ENCODE data around the gene SERP2.

DNA sequence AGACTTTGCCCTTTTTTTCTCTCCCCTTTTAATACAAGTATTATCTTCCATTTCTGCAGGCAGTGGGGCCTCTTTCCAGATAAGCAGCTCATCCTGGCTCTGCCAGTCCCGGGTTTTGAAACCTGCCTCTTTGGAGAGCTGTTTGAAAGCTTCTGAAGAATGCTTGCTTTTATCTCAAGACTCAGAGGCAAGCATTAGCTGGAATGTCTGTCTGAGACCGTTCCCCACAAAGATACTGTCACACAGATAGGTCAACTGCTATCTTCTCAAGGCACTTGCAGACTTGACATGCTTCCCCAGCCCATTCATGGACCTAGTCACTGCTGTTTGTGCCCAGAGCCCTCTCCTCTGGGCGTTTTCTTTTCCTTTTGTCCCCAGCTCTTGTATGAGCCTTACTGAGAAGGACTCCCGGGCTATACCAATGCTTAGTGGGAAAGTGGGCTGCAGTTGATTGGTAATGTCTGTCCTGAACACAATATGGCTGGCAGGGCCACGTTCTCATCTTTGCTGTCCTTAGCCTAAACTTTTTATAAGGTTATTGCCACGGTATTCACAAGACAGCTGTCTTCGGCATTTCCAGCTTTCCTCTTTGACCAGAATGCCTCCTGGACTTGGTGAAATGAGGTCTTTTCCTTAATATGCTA is 13.4 kb downstream of the SERP2 start:
- TF ChIP-seq IKZF4 (CRISPR knock-in tag; IDR thresholded peaks at IDR 0.05; ENCODE audit: borderline replicate concordance, low read depth, not compliant biosample characterization): no peak
- TF ChIP-seq BCL6 (CRISPR knock-in tag; IDR thresholded peaks at IDR 0.05): no peak
- TF ChIP-seq KDM5A (IDR thresholded peaks at IDR 0.05; ENCODE audit: borderline replicate concordance, low read length): no peak
- no peak for TF ChIP-seq BHLHE40 (IDR thresholded peaks at IDR 0.05; ENCODE audit: low read length)
- TF ChIP-seq CTCF (CRISPR knock-in tag; IDR thresholded peaks at IDR 0.05): no peak
- TF ChIP-seq, protein P1, sequence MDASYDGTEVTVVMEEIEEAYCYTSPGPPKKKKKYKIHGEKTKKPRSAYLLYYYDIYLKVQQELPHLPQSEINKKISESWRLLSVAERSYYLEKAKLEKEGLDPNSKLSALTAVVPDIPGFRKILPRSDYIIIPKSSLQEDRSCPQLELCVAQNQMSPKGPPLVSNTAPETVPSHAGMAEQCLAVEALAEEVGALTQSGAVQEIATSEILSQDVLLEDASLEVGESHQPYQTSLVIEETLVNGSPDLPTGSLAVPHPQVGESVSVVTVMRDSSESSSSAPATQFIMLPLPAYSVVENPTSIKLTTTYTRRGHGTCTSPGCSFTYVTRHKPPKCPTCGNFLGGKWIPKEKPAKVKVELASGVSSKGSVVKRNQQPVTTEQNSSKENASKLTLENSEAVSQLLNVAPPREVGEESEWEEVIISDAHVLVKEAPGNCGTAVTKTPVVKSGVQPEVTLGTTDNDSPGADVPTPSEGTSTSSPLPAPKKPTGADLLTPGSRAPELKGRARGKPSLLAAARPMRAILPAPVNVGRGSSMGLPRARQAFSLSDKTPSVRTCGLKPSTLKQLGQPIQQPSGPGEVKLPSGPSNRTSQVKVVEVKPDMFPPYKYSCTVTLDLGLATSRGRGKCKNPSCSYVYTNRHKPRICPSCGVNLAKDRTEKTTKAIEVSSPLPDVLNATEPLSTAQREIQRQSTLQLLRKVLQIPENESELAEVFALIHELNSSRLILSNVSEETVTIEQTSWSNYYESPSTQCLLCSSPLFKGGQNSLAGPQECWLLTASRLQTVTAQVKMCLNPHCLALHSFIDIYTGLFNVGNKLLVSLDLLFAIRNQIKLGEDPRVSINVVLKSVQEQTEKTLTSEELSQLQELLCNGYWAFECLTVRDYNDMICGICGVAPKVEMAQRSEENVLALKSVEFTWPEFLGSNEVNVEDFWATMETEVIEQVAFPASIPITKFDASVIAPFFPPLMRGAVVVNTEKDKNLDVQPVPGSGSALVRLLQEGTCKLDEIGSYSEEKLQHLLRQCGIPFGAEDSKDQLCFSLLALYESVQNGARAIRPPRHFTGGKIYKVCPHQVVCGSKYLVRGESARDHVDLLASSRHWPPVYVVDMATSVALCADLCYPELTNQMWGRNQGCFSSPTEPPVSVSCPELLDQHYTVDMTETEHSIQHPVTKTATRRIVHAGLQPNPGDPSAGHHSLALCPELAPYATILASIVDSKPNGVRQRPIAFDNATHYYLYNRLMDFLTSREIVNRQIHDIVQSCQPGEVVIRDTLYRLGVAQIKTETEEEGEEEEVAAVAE (CRISPR knock-in tag; IDR thresholded peaks at IDR 0.05; ENCODE audit: borderline replicate concordance): no peak

Measured in HepG2 (cell line).